Keratinocyte (primary cell): ENCODE results near the gene COX4I1. TPM values are rescaled to one million over a fixed set of nuclear protein-coding genes. Genes with fewer than 3 reads are reported as not detected.
"Not testable (repeated sequence)": the region's sequence is repeated elsewhere in the genome, so short reads cannot be mapped to it uniquely, and the experiment has no call there.

Source experiments
- DNase-seq: peaks from one replicate; pipeline ENCODE4 v3.0.0-alpha.2; 2011; ENCODE audit warnings: low read depth, missing footprints, low spot score
- FAIRE-seq: peaks from 2 replicates; lab custom pipeline; 2011; peaks lifted over from hg19 to GRCh38; lab: Jason Lieb, UNC
- H2AFZ ChIP-seq: 2 replicates; pipeline ENCODE4 v1.6.0; 2012; ENCODE audit warnings: low read length, control low read depth, inconsistent platforms; ENCODE audit not compliant: control insufficient read depth
- H3K27ac ChIP-seq: 2 replicates; pipeline ENCODE4 v1.5.1; 2011; ENCODE audit warnings: low read length; ENCODE audit not compliant: control insufficient read depth, insufficient read depth
- H3K27me3 ChIP-seq: 3 replicates; pipeline ENCODE4 v1.6.0; 2011; ENCODE audit warnings: low read length; ENCODE audit not compliant: control insufficient read depth, insufficient read depth; ENCODE audit errors: extremely low read depth
- H3K36me3 ChIP-seq, 2 experiments: 2 replicates in 1 of 2; 3 replicates in 1 of 2; pipeline ENCODE4 v1.5.1; 2011; ENCODE audit warnings: low read length in 2 of 2, mild to moderate bottlenecking in 1 of 2; ENCODE audit not compliant: control insufficient read depth in 2 of 2, insufficient read depth in 2 of 2; ENCODE audit errors: extremely low read depth in 1 of 2
- H3K4me1 ChIP-seq: 3 replicates; pipeline ENCODE4 v1.5.1; 2011; ENCODE audit warnings: low read length; ENCODE audit not compliant: control insufficient read depth, insufficient read depth; ENCODE audit errors: extremely low read depth
- H3K4me2 ChIP-seq: 3 replicates; pipeline ENCODE4 v1.6.0; 2011; ENCODE audit warnings: low read depth, low read length; ENCODE audit not compliant: control insufficient read depth, insufficient read depth; ENCODE audit errors: extremely low read depth
- H3K4me3 ChIP-seq, 3 experiments: fragments of 200-600 bp in 1 of 3; sonication (generic) in 1 of 3; 2 replicates in 2 of 3; 3 replicates in 1 of 3; pipeline ENCODE4 v1.5.1; 2011 to 2016; ENCODE audit warnings: low read length in 3 of 3, mild to moderate bottlenecking in 3 of 3, control low read depth in 2 of 3, inconsistent platforms in 1 of 3, low read depth in 1 of 3, mixed read lengths in 1 of 3, mixed run types in 1 of 3, moderate library complexity in 1 of 3; ENCODE audit not compliant: control insufficient read depth in 2 of 3, insufficient read depth in 2 of 3; ENCODE audit errors: extremely low read depth in 1 of 3
- H3K79me2 ChIP-seq: 2 replicates; pipeline ENCODE4 v1.6.0; 2012; ENCODE audit warnings: low read length; ENCODE audit not compliant: control insufficient read depth, insufficient read depth
- H3K9ac ChIP-seq: 3 replicates; pipeline ENCODE4 v1.6.0; 2011; ENCODE audit warnings: low read length; ENCODE audit not compliant: control insufficient read depth, insufficient read depth; ENCODE audit errors: extremely low read depth
- H3K9me1 ChIP-seq: 3 replicates; pipeline ENCODE4 v1.6.0; 2011; ENCODE audit warnings: low read length; ENCODE audit not compliant: control insufficient read depth, insufficient read depth; ENCODE audit errors: extremely low read depth
- H3K9me3 ChIP-seq: 2 replicates; pipeline ENCODE4 v1.5.1; 2012; ENCODE audit warnings: low read depth, low read length; ENCODE audit not compliant: control insufficient read depth
- H4K20me1 ChIP-seq: 3 replicates; pipeline ENCODE4 v1.6.0; 2011; ENCODE audit warnings: low read length; ENCODE audit not compliant: control insufficient read depth, insufficient read depth; ENCODE audit errors: extremely low read depth
- EZH2 ChIP-seq: IDR thresholded peaks from one replicate; pipeline ENCODE4 v1.6.1; 2012; ENCODE audit warnings: inconsistent platforms, mild to moderate bottlenecking, low read length, moderate library complexity
- dilution Hi-C: fragments of 300-500 bp; cut with MboI; formaldehyde crosslinking; loops from one replicate; pipeline ENCODE4 v1.7.0; 2020; ENCODE audit warnings: low sequenced_read_pairs; ENCODE audit not compliant: extremely low pct_ligation_motif_present
- polyA plus RNA-seq, 5 experiments: library from polyadenylated mRNA; depleted of rRNA in 3 of 5; stranded (reverse) in 3 of 5; stranded (forward) in 1 of 5; unstranded in 1 of 5; fragments of >200 nt; gene quantifications; 1 replicate in 1 of 5; 2 replicates in 3 of 5; 3 replicates in 1 of 5; pipeline versions ENCODE4 v1.2.1 to v1.2.3, GENCODE V29; 2011 to 2012; ENCODE audit warnings: missing spikeins in 2 of 5, low read depth in 1 of 5, low replicate concordance in 1 of 5

Gene COX4I1
- polyA plus RNA-seq, 1 donor (not counting 4 experiments of a cell fraction or from before 2014, with no cell fraction given), result 809 TPM

DNA sequence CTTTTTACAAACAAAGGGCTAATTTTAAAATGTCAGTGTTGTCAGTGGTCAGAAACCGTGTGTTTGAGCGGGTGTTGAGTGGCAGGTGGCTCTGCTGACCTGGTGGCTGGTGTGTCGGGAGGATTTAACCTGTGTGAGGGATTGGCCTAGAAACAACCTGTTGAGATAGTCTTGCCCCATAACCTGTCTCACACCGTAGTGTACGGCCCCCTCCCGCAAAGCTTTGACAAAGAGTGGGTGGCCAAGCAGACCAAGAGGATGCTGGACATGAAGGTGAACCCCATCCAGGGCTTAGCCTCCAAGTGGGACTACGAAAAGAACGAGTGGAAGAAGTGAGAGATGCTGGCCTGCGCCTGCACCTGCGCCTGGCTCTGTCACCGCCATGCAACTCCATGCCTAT, 7.0 kb downstream of the COX4I1 start:
- Histone ChIP-seq H3K4me1 (no peaks in the 10 kb centered on the region), H3K27me3 (peaks cover 6% of the 10 kb centered on the region), H3K9me1 (no peaks in the 10 kb centered on the region), H3K4me2 (no peak overlapping the region), H3K9me3 (no peaks in the 10 kb centered on the region), H3K9ac (no peak overlapping the region), H3K4me3 (no peak overlapping the region), H4K20me1 (peaks cover 2% of the 10 kb centered on the region), H3K79me2 (peaks cover 25% of the 10 kb centered on the region), H2AFZ (no peak overlapping the region), H3K36me3 (peaks cover 26 to 39% of the 10 kb centered on the region in 2 experiments), H3K27ac (no peak overlapping the region)
- dilution Hi-C loops, result no loop called here
- FAIRE-seq (no peak), DNase-seq (no peak)
- no peak for TF ChIP-seq EZH2

DNA sequence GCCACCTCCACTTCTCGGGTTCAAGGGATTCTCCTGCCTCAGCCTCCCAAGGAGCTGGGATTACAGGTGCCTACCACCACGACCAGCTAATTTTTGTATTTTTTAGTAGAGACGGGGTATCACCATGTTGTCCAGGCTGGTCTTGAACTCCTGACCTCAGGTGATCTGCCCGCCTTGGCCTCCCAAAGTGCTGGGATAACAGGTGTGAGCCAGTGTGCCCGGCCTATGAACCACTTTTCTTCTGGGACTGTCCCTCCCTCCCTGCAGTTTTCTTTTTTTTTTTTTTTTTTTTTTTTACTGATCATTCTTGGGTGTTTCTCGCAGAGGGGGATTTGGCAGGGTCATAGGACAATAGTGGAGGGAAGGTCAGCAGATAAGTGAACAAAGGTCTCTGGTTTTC, 7.8 kb downstream of the COX4I1 start:
- H3K4me1 ChIP-seq, H3K9ac ChIP-seq, dilution Hi-C loops, FAIRE-seq, H4K20me1 ChIP-seq, H3K4me2 ChIP-seq, H3K27ac ChIP-seq, H3K9me1 ChIP-seq, DNase-seq, H3K9me3 ChIP-seq, H3K4me3 ChIP-seq, H2AFZ ChIP-seq: not testable (repeated sequence)
- H3K27me3 ChIP-seq, result peaks cover 14% of the 10 kb centered on the region
- peaks cover 20 to 32% of the 10 kb centered on the region in 2 experiments for H3K36me3 ChIP-seq
- H3K79me2 ChIP-seq, result peaks cover 17% of the 10 kb centered on the region

DNA sequence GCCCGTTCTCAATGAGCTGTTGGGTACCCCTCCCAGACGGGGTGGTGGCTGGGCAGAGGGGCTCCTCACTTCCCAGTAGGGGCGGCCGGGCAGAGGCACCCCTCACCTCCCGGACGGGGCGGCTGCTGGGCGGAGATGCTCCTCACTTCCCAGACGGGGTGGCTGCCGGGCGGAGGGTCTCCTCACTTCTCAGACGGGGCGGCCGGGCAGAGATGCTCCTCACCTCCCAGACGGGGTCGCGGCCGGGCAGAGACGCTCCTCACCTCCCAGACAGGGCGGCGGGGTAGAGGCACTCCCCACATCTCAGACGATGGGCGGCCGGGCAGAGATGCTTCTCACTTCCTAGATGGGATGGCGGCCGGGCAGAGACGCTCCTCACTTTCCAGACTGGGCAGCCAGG, 8.6 kb downstream of the COX4I1 start:
- H3K27me3 ChIP-seq, result peaks cover 22% of the 10 kb centered on the region
- DNase-seq, FAIRE-seq, H4K20me1 ChIP-seq, H3K4me2 ChIP-seq, H3K9me1 ChIP-seq, dilution Hi-C loops, H2AFZ ChIP-seq, H3K9ac ChIP-seq, H3K4me1 ChIP-seq, H3K27ac ChIP-seq, H3K4me3 ChIP-seq, H3K9me3 ChIP-seq: not testable (repeated sequence)
- peaks cover 10% of the 10 kb centered on the region for H3K79me2 ChIP-seq
- peaks cover 20 to 26% of the 10 kb centered on the region in 2 experiments for H3K36me3 ChIP-seq
